Activated gamma-delta T cell treated with Interleukin-2 at 50 U/mL for 16 hours (primary cell): ENCODE data around the gene SLC6A3.

ENCODE experiments used
- DNase-seq: peaks from one replicate; pipeline ENCODE4 v3.0.0-alpha.2; 2020

Gene SLC6A3

GRCh38 chr5:1445313-1445688 is at the start of gene SLC6A3:
Gene SLC6A3, minus strand, starts transcription at chr5:1445440. Its CDS starts 2,243 bp downstream, at chr5:1443197.
- peak; percentile 68 for DNase-seq

- DNase-seq, result no peak
Observed at GRCh38 chr5:1493941-1494340, 48.7 kb upstream of the SLC6A3 start.

- DNase-seq, result no peak
Observed at GRCh38 chr5:1493413-1493812, 48.2 kb upstream of the SLC6A3 start.

- no peak for DNase-seq
Observed at GRCh38 chr5:1492757-1493156, 47.5 kb upstream of the SLC6A3 start.

GRCh38 chr5:1490376-1490775 is 45.1 kb upstream of the SLC6A3 start:
- no peak for DNase-seq

GRCh38 chr5:1489754-1490153 is 44.5 kb upstream of the SLC6A3 start:
- DNase-seq, result no peak

- peak; percentile 22 for DNase-seq
Observed at GRCh38 chr5:1488882-1489680, 43.8 kb upstream of the SLC6A3 start.

- DNase-seq, result no peak
Observed at GRCh38 chr5:1487079-1487764, 42.0 kb upstream of the SLC6A3 start.

- no peak for DNase-seq
Observed at GRCh38 chr5:1486271-1486670, 41.0 kb upstream of the SLC6A3 start.

- DNase-seq, result no peak
Observed at GRCh38 chr5:1485579-1486118, 40.4 kb upstream of the SLC6A3 start.

GRCh38 chr5:1484730-1485578 is 39.7 kb upstream of the SLC6A3 start:
- DNase-seq, result no peak

- DNase-seq, result no peak
Observed at GRCh38 chr5:1483856-1484729, 38.9 kb upstream of the SLC6A3 start.

GRCh38 chr5:1483064-1483463 is 37.8 kb upstream of the SLC6A3 start:
- no peak for DNase-seq

GRCh38 chr5:1481959-1482331 is 36.7 kb upstream of the SLC6A3 start:
- no peak for DNase-seq

- no peak for DNase-seq
Observed at GRCh38 chr5:1481266-1481958, 36.2 kb upstream of the SLC6A3 start.

- DNase-seq, result no peak
Observed at GRCh38 chr5:1480806-1481205, 35.6 kb upstream of the SLC6A3 start.

GRCh38 chr5:1480217-1480616 is 35.0 kb upstream of the SLC6A3 start:
- no peak for DNase-seq

- peak; percentile 38 for DNase-seq
Observed at GRCh38 chr5:1479581-1480188, 34.4 kb upstream of the SLC6A3 start.

GRCh38 chr5:1479066-1479465 is 33.8 kb upstream of the SLC6A3 start:
- DNase-seq, result no peak

- DNase-seq, result no peak
Observed at GRCh38 chr5:1478271-1479035, 33.2 kb upstream of the SLC6A3 start.
